Tibial nerve (tissue), 4 donors: ENCODE measurements around the gene DIP2C.

Source experiments
- EP300 ChIP-seq, 2 donors: sonication (generic); formaldehyde crosslinking; IDR thresholded peaks; one replicate each; pipeline ENCODE4 v1.6.1; 2017; ENCODE audit warnings: antibody characterized with exemption in 2 of 2, mild to moderate bottlenecking in 1 of 2
- POLR2A ChIP-seq, 2 donors: fragments of 450-650 bp; IDR thresholded peaks; one replicate each; pipeline ENCODE4 v1.6.1; 2017; ENCODE audit warnings: antibody characterized with exemption in 2 of 2, mild to moderate bottlenecking in 2 of 2, moderate library complexity in 2 of 2
- TF ChIP-seq, protein P1 (sequence below), 5 experiments: fragments of 200-600 bp in 3 of 5; fragments of 450-650 bp in 2 of 5; sonication (generic) in 3 of 5; IDR thresholded peaks; one replicate each; pipeline ENCODE4 v1.5.1; 2016 to 2019; ENCODE audit warnings: antibody characterized with exemption in 5 of 5, mild to moderate bottlenecking in 3 of 5, moderate library complexity in 2 of 5

DNA sequence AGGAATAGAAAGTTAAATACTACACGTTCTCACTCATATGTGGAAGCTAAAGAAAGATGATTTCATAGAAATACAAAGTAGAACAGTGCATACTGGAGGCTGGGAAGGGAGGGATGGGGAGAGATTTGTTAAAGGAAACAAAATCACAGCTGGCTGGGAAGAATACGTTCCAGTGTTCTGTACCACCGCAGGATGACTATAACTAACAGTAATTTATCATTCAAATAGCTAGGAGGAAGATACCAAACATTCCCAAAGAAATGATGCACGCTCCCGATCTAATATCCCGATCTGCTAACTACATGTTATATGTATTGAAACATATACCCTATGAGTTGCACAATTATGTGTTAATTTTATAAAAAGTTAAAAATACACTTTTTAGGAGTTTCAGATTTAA is 391.9 kb downstream of the DIP2C start:
- TF ChIP-seq, protein P1, sequence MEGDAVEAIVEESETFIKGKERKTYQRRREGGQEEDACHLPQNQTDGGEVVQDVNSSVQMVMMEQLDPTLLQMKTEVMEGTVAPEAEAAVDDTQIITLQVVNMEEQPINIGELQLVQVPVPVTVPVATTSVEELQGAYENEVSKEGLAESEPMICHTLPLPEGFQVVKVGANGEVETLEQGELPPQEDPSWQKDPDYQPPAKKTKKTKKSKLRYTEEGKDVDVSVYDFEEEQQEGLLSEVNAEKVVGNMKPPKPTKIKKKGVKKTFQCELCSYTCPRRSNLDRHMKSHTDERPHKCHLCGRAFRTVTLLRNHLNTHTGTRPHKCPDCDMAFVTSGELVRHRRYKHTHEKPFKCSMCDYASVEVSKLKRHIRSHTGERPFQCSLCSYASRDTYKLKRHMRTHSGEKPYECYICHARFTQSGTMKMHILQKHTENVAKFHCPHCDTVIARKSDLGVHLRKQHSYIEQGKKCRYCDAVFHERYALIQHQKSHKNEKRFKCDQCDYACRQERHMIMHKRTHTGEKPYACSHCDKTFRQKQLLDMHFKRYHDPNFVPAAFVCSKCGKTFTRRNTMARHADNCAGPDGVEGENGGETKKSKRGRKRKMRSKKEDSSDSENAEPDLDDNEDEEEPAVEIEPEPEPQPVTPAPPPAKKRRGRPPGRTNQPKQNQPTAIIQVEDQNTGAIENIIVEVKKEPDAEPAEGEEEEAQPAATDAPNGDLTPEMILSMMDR (IDR thresholded peaks at IDR 0.05): peak in 1 of 5 experiments; percentile 6
- no peak for TF ChIP-seq EP300 (IDR thresholded peaks at IDR 0.05)
- TF ChIP-seq POLR2A (IDR thresholded peaks at IDR 0.05): no peak
